Activated CD4-positive, alpha-beta T cell treated with anti-CD3 and anti-CD28 coated beads, Interleukin-2, amount 50 U/mL, for 4 hours (primary cell): ENCODE results near the gene IFRD2.

Experiments used
- DNase-seq, 2 experiments: peaks; one replicate each; pipeline ENCODE4 v3.0.0-alpha.2; 2020

The IFRD2 gene

GRCh38 chr3:50292159-50293078 lies at the start of gene IFRD2:
IFRD2 (minus strand) TSS chr3:50292429; CDS start chr3:50292274, 155 bp downstream.
- DNase-seq: peak; percentile 94 to 95

- no peak for DNase-seq
Observed at GRCh38 chr3:50341537-50341936, 49.3 kb upstream of the IFRD2 start.

- peak; percentile 35 to 40 for DNase-seq
Observed at GRCh38 chr3:50340448-50341329, 48.5 kb upstream of the IFRD2 start, which contains the start of gene RASSF1. RASSF1 (minus strand) TSS chr3:50340836; CDS start chr3:50340805, 31 bp downstream.

- DNase-seq: no peak
Observed at GRCh38 chr3:50340147-50340447, 47.9 kb upstream of the IFRD2 start.

GRCh38 chr3:50339485-50340146 lies 47.4 kb upstream of the IFRD2 start:
- no peak for DNase-seq

GRCh38 chr3:50338965-50339364 lies 46.7 kb upstream of the IFRD2 start:
- no peak for DNase-seq

- peak; percentile 90 to 92 for DNase-seq
Observed at GRCh38 chr3:50337175-50337861, 45.1 kb upstream of the IFRD2 start.

GRCh38 chr3:50336452-50337174 lies 44.4 kb upstream of the IFRD2 start:
- peak; percentile 37 to 44 for DNase-seq

- DNase-seq: no peak
Observed at GRCh38 chr3:50334339-50335075, 42.3 kb upstream of the IFRD2 start.

GRCh38 chr3:50333744-50334328 lies 41.6 kb upstream of the IFRD2 start:
- no peak for DNase-seq

GRCh38 chr3:50331364-50331907 lies 39.2 kb upstream of the IFRD2 start:
- DNase-seq: no peak

GRCh38 chr3:50330330-50330729 lies 38.1 kb upstream of the IFRD2 start:
- no peak for DNase-seq

- DNase-seq: peak; percentile 92 to 93
Observed at GRCh38 chr3:50327943-50328691, 35.9 kb upstream of the IFRD2 start, which contains the start of gene TUSC2. TUSC2 (minus strand) TSS chr3:50328223; CDS start chr3:50328099, 124 bp downstream.

- DNase-seq: no peak
Observed at GRCh38 chr3:50327129-50327528, 34.9 kb upstream of the IFRD2 start.

GRCh38 chr3:50326182-50326541 lies 33.9 kb upstream of the IFRD2 start:
- no peak for DNase-seq

GRCh38 chr3:50325497-50326181 lies 33.4 kb upstream of the IFRD2 start:
- DNase-seq: no peak

GRCh38 chr3:50325113-50325480 lies 32.9 kb upstream of the IFRD2 start:
- DNase-seq: no peak

- peak; percentile 46 to 55 for DNase-seq
Observed at GRCh38 chr3:50324351-50325112, 32.3 kb upstream of the IFRD2 start.
